HEK293T (cell line): ENCODE data around the gene TADA2B.

ENCODE experiments used
- ARNT ChIP-seq: fragments of 450-650 bp; IDR thresholded peaks from 2 replicates; pipeline ENCODE4 v1.6.1; 2017; ENCODE audit warnings: mild to moderate bottlenecking
- BHLHE40 ChIP-seq: fragments of 450-650 bp; IDR thresholded peaks from 2 replicates; pipeline ENCODE4 v1.6.1; 2016; ENCODE audit warnings: mild to moderate bottlenecking, moderate library complexity, borderline replicate concordance
- FOXK2 ChIP-seq: fragments of 450-650 bp; IDR thresholded peaks from 2 replicates; pipeline ENCODE4 v1.6.1; 2016; ENCODE audit warnings: mild to moderate bottlenecking
- FOXM1 ChIP-seq: fragments of 450-650 bp; IDR thresholded peaks from 2 replicates; pipeline ENCODE4 v1.6.1; 2017; ENCODE audit warnings: mild to moderate bottlenecking, borderline replicate concordance
- SP1 ChIP-seq: fragments of 450-650 bp; IDR thresholded peaks from 2 replicates; pipeline ENCODE4 v1.6.1; 2017
- SUZ12 ChIP-seq: fragments of 450-650 bp; IDR thresholded peaks from 2 replicates; pipeline ENCODE4 v1.6.1; 2016; ENCODE audit warnings: mild to moderate bottlenecking
- TARDBP ChIP-seq: fragments of 450-650 bp; IDR thresholded peaks from 2 replicates; pipeline ENCODE4 v1.6.1; 2016
- ZNF384 ChIP-seq: fragments of 450-650 bp; IDR thresholded peaks from 2 replicates; pipeline ENCODE4 v1.6.1; 2016

GRCh38 chr4:7021930-7022664 is 21.1 kb upstream of the TADA2B start:
- TF ChIP-seq FOXM1: no peak
- TF ChIP-seq SP1: no peak
- no peak for TF ChIP-seq FOXK2
- no peak for TF ChIP-seq TARDBP
- TF ChIP-seq SUZ12: no peak
- TF ChIP-seq BHLHE40: no peak
- no peak for TF ChIP-seq ZNF384
- TF ChIP-seq ARNT: no peak
